Testis (tissue), 2 donors: ENCODE measurements around the gene TELO2.

Experiments
- CTCF ChIP-seq, 3 experiments: fragments of 450-650 bp in 2 of 3; fragments of 200-600 bp in 1 of 3; sonication (generic) in 1 of 3; IDR thresholded peaks; one replicate each; pipeline ENCODE4 v1.5.1; 2016 to 2019; ENCODE audit warnings: antibody characterized with exemption in 3 of 3, mild to moderate bottlenecking in 2 of 3, moderate library complexity in 1 of 3
- POLR2A ChIP-seq: fragments of 450-650 bp; IDR thresholded peaks from one replicate; pipeline ENCODE4 v1.6.1; 2017; ENCODE audit warnings: antibody characterized with exemption, mild to moderate bottlenecking, moderate library complexity

- no peak for TF ChIP-seq CTCF (IDR thresholded peaks at IDR 0.05)
- TF ChIP-seq POLR2A = no peak
Observed at GRCh38 chr16:1446296-1447080, 46.7 kb upstream of the TELO2 start.
